GM12878 (cell line): ENCODE measurements around the gene RTN4. TPM values are rescaled to one million over a fixed set of nuclear protein-coding genes. Genes with fewer than 3 reads are reported as not detected.

Experiments used
- BHLHE40 ChIP-seq, 2 experiments: fragments of 450-650 bp in 1 of 2; IDR thresholded peaks; 2 replicates each; pipeline ENCODE4 v1.6.1; 2011 to 2017; ENCODE audit warnings: low read depth in 2 of 2, borderline replicate concordance in 1 of 2, improper control_type of control experiment in 1 of 2, low read length in 1 of 2, mild to moderate bottlenecking in 1 of 2
- IRF5 ChIP-seq: fragments of 450-650 bp; IDR thresholded peaks from 2 replicates; pipeline ENCODE4 v1.6.1; 2017; ENCODE audit warnings: borderline replicate concordance
- NR2F1 ChIP-seq: fragments of 450-650 bp; conservative IDR thresholded peaks from 2 replicates; pipeline ENCODE4 v1.6.1; 2017; ENCODE audit warnings: mild to moderate bottlenecking
- RAD51 ChIP-seq: fragments of 450-650 bp; IDR thresholded peaks from 2 replicates; pipeline ENCODE4 v1.6.1; 2016; ENCODE audit warnings: moderate library complexity, mild to moderate bottlenecking, inconsistent platforms
- RELA ChIP-seq: fragments of 450-650 bp; IDR thresholded peaks from 2 replicates; pipeline ENCODE4 v1.8.0; 2014; ENCODE audit warnings: borderline replicate concordance; ENCODE audit not compliant: partially characterized antibody
- REST ChIP-seq: IDR thresholded peaks from 2 replicates; pipeline ENCODE4 v1.6.1; 2012; ENCODE audit warnings: mild to moderate bottlenecking, low read depth, low read length
- SREBF2 ChIP-seq: IDR thresholded peaks from 2 replicates; pipeline ENCODE4 v1.6.1; 2012; ENCODE audit warnings: mild to moderate bottlenecking, low read length
- polyA plus RNA-seq, 11 experiments: library from polyadenylated mRNA; depleted of rRNA in 4 of 11; unstranded in 6 of 11; stranded (reverse) in 5 of 11; fragments of >200 nt; fragmentation: Nextera tagmentation in 4 of 11; fragmentation: Illumina TruSeq in 1 of 11; extraction: Ambion mirVana in 4 of 11; extraction: Trizol in 1 of 11; gene quantifications; 1 replicate in 1 of 11; 2 replicates in 10 of 11; pipeline versions ENCODE4 v1.2.1 to v1.2.3, GENCODE V29; 2011 to 2016; ENCODE audit warnings: inconsistent platforms in 2 of 11, missing spikeins in 2 of 11, low read depth in 1 of 11
- total RNA-seq, 4 experiments: library from RNA; depleted of rRNA in 3 of 4; stranded (reverse); fragments of >200 nt in 3 of 4; fragmentation: Illumina TruSeq in 1 of 4; extraction: Trizol in 1 of 4; gene quantifications; 2 replicates each; pipeline versions ENCODE4 v1.2.1 to v1.2.3, GENCODE V29; 2013 to 2021
- TF ChIP-seq, protein P1 (sequence below): fragments of 450-650 bp; IDR thresholded peaks from 2 replicates; pipeline ENCODE4 v1.6.1; 2017; ENCODE audit warnings: mild to moderate bottlenecking, moderate library complexity
- TF ChIP-seq, protein P2 (sequence below): fragments of 450-650 bp; IDR thresholded peaks from 2 replicates; pipeline ENCODE4 v1.6.1; 2017; ENCODE audit warnings: low read depth, mild to moderate bottlenecking, moderate library complexity
- TF ChIP-seq, protein P3 (sequence below), 3 experiments: IDR thresholded peaks in 2 of 3; conservative IDR thresholded peaks in 1 of 3; 2 replicates each; pipeline ENCODE4 v1.5.1; 2011; ENCODE audit warnings: low read depth in 3 of 3, low read length in 3 of 3, mild to moderate bottlenecking in 3 of 3, control low read depth in 2 of 3, moderate library complexity in 2 of 3, inconsistent platforms in 1 of 3, mixed read lengths in 1 of 3; ENCODE audit not compliant: control insufficient read depth in 2 of 3, insufficient read depth in 1 of 3; ENCODE audit errors: extremely low read depth in 1 of 3
- TF ChIP-seq, protein P4 (sequence below): IDR thresholded peaks from 2 replicates; pipeline ENCODE4 v1.6.1; 2011; ENCODE audit warnings: borderline replicate concordance, low read depth, mild to moderate bottlenecking, moderate library complexity, mixed read lengths, low read length; ENCODE audit not compliant: insufficient read depth; ENCODE audit errors: extremely low read length

Gene RTN4
- total and polyA plus RNA-seq, 10 of the 15 experiments (the other 5 are each of a cell fraction or from before 2014, with no cell fraction given), result 56.0 to 133 (median 83.3) TPM

GRCh38 chr2:55048508-55049042, 1.7 kb downstream of the RTN4 start (continued):
- TF ChIP-seq REST, result no peak
- TF ChIP-seq, protein P1, sequence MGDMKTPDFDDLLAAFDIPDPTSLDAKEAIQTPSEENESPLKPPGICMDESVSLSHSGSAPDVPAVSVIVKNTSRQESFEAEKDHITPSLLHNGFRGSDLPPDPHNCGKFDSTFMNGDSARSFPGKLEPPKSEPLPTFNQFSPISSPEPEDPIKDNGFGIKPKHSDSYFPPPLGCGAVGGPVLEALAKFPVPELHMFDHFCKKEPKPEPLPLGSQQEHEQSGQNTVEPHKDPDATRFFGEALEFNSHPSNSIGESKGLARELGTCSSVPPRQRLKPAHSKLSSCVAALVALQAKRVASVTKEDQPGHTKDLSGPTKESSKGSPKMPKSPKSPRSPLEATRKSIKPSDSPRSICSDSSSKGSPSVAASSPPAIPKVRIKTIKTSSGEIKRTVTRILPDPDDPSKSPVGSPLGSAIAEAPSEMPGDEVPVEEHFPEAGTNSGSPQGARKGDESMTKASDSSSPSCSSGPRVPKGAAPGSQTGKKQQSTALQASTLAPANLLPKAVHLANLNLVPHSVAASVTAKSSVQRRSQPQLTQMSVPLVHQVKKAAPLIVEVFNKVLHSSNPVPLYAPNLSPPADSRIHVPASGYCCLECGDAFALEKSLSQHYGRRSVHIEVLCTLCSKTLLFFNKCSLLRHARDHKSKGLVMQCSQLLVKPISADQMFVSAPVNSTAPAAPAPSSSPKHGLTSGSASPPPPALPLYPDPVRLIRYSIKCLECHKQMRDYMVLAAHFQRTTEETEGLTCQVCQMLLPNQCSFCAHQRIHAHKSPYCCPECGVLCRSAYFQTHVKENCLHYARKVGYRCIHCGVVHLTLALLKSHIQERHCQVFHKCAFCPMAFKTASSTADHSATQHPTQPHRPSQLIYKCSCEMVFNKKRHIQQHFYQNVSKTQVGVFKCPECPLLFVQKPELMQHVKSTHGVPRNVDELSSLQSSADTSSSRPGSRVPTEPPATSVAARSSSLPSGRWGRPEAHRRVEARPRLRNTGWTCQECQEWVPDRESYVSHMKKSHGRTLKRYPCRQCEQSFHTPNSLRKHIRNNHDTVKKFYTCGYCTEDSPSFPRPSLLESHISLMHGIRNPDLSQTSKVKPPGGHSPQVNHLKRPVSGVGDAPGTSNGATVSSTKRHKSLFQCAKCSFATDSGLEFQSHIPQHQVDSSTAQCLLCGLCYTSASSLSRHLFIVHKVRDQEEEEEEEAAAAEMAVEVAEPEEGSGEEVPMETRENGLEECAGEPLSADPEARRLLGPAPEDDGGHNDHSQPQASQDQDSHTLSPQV, result no peak
- peak; percentile 79 for TF ChIP-seq RAD51
- no peak for TF ChIP-seq SREBF2
- TF ChIP-seq RELA, result no peak
- TF ChIP-seq, protein P2, sequence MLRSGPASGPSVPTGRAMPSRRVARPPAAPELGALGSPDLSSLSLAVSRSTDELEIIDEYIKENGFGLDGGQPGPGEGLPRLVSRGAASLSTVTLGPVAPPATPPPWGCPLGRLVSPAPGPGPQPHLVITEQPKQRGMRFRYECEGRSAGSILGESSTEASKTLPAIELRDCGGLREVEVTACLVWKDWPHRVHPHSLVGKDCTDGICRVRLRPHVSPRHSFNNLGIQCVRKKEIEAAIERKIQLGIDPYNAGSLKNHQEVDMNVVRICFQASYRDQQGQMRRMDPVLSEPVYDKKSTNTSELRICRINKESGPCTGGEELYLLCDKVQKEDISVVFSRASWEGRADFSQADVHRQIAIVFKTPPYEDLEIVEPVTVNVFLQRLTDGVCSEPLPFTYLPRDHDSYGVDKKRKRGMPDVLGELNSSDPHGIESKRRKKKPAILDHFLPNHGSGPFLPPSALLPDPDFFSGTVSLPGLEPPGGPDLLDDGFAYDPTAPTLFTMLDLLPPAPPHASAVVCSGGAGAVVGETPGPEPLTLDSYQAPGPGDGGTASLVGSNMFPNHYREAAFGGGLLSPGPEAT, result no peak
- peak; percentile 41 to 71; a peak in 2 of 4 replicates for TF ChIP-seq BHLHE40 (IDR thresholded peaks at IDR 0.05; ENCODE audit: borderline replicate concordance in 1 of 2, low read depth in 2 of 2, low read length in 1 of 2)
- 0 out of 2 replicates have a peak, but pooled peaks have one; percentile 10 for TF ChIP-seq NR2F1
- TF ChIP-seq, protein P3, sequence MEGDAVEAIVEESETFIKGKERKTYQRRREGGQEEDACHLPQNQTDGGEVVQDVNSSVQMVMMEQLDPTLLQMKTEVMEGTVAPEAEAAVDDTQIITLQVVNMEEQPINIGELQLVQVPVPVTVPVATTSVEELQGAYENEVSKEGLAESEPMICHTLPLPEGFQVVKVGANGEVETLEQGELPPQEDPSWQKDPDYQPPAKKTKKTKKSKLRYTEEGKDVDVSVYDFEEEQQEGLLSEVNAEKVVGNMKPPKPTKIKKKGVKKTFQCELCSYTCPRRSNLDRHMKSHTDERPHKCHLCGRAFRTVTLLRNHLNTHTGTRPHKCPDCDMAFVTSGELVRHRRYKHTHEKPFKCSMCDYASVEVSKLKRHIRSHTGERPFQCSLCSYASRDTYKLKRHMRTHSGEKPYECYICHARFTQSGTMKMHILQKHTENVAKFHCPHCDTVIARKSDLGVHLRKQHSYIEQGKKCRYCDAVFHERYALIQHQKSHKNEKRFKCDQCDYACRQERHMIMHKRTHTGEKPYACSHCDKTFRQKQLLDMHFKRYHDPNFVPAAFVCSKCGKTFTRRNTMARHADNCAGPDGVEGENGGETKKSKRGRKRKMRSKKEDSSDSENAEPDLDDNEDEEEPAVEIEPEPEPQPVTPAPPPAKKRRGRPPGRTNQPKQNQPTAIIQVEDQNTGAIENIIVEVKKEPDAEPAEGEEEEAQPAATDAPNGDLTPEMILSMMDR (IDR thresholded peaks at IDR 0.05 in 2 of 3, conservative IDR thresholded peaks at IDR 0.05 in 1 of 3; ENCODE audit: control insufficient read depth in 2 of 3, extremely low read depth in 1 of 3, insufficient read depth in 1 of 3, low read depth in 3 of 3, low read length in 3 of 3), result peak in 1 of 3 experiments; percentile 1; a peak in 1 of 6 replicates
- TF ChIP-seq IRF5, result no peak
- TF ChIP-seq, protein P4, sequence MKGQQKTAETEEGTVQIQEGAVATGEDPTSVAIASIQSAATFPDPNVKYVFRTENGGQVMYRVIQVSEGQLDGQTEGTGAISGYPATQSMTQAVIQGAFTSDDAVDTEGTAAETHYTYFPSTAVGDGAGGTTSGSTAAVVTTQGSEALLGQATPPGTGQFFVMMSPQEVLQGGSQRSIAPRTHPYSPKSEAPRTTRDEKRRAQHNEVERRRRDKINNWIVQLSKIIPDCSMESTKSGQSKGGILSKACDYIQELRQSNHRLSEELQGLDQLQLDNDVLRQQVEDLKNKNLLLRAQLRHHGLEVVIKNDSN, result peak; percentile 48
- TF ChIP-seq, all 136 proteins: peak for 7
